ENCODE measurements around the gene ADAMTS2. TPM values are rescaled to one million over a fixed set of nuclear protein-coding genes. Genes with fewer than 3 reads are reported as not detected.
A peak's percentile ranks its signal among the peaks of the same experiment; 100 is the strongest.

ADAMTS2 gene
- total RNA-seq, 1 donor from 2014 or later = 1.2 TPM

- Histone ChIP-seq H3K4me2 (no peak overlapping the region), H3K9ac (no peak overlapping the region), H3K9me3 (ENCODE audit: low read depth) (no peaks in the 10 kb centered on the region), H3K27ac (no peak overlapping the region), H3K4me1 (peaks cover 5% of the 10 kb centered on the region), H3K27me3 (no peaks in the 10 kb centered on the region), H3K4me3 (no peak overlapping the region), H3K79me2 (ENCODE audit: low read depth) (no peaks in the 10 kb centered on the region), H2AFZ (replicated peaks) (no peak overlapping the region), H4K20me1 (ENCODE audit: low read depth) (no peaks in the 10 kb centered on the region), H3F3A (ENCODE audit: low read depth) (no peaks in the 10 kb centered on the region), H3K36me3 (no peaks in the 10 kb centered on the region)
- H3K27ac Mint-ChIP-seq = no peak overlapping the region
- H3K9me3 Mint-ChIP-seq = no peaks in the 10 kb centered on the region
- DNase-seq (ENCODE audit: low spot score) = no peak
- peaks cover 8% of the 10 kb centered on the region for H3K27me3 Mint-ChIP-seq (ENCODE audit: insufficient read depth, low read depth)
- H3K4me3 Mint-ChIP-seq = no peak overlapping the region
- H3K36me3 Mint-ChIP-seq = no peaks in the 10 kb centered on the region
- TF ChIP-seq EZH2phosphoT487 (IDR thresholded peaks at IDR 0.05) (no peak), EZH2 (IDR thresholded peaks at IDR 0.05) (no peak), CTCF (IDR thresholded peaks at IDR 0.05) (peak; percentile 24)
- H3K4me1 Mint-ChIP-seq = peaks cover 27% of the 10 kb centered on the region
These were observed 68.3 kb downstream of the ADAMTS2 start for GRCh38 chr5:179276838-179277395.

GRCh38 chr5:179275941-179276837 lies 69.1 kb downstream of the ADAMTS2 start:
- Histone ChIP-seq H3K4me3 (no peak overlapping the region), H2AFZ (replicated peaks) (no peak overlapping the region), H4K20me1 (ENCODE audit: low read depth) (no peaks in the 10 kb centered on the region), H3K9me3 (ENCODE audit: low read depth) (no peaks in the 10 kb centered on the region), H3K4me1 (peaks cover 5% of the 10 kb centered on the region), H3K4me2 (no peak overlapping the region), H3K27ac (no peak overlapping the region), H3K9ac (no peak overlapping the region), H3F3A (ENCODE audit: low read depth) (no peaks in the 10 kb centered on the region), H3K36me3 (no peaks in the 10 kb centered on the region), H3K27me3 (no peaks in the 10 kb centered on the region), H3K79me2 (ENCODE audit: low read depth) (no peaks in the 10 kb centered on the region)
- Mint-ChIP-seq H3K4me3 (no peak overlapping the region), H3K27me3 (ENCODE audit: insufficient read depth, low read depth) (peaks cover 4% of the 10 kb centered on the region), H3K27ac (no peak overlapping the region), H3K9me3 (no peaks in the 10 kb centered on the region), H3K36me3 (no peaks in the 10 kb centered on the region), H3K4me1 (peaks cover 27% of the 10 kb centered on the region)
- no peak for DNase-seq (ENCODE audit: low spot score)
- TF ChIP-seq EZH2phosphoT487 (IDR thresholded peaks at IDR 0.05) (no peak), CTCF (IDR thresholded peaks at IDR 0.05) (no peak), EZH2 (IDR thresholded peaks at IDR 0.05) (no peak)

- Histone ChIP-seq H3K9ac (no peak overlapping the region), H3K9me3 (ENCODE audit: low read depth) (no peaks in the 10 kb centered on the region), H2AFZ (replicated peaks) (no peak overlapping the region), H3K36me3 (no peaks in the 10 kb centered on the region), H4K20me1 (ENCODE audit: low read depth) (no peaks in the 10 kb centered on the region), H3K79me2 (ENCODE audit: low read depth) (no peaks in the 10 kb centered on the region), H3K4me1 (peaks cover 5% of the 10 kb centered on the region), H3K27me3 (no peaks in the 10 kb centered on the region), H3K4me3 (no peak overlapping the region), H3F3A (ENCODE audit: low read depth) (no peaks in the 10 kb centered on the region), H3K27ac (no peak overlapping the region), H3K4me2 (no peak overlapping the region)
- no peak overlapping the region for H3K4me3 Mint-ChIP-seq
- H3K36me3 Mint-ChIP-seq = no peaks in the 10 kb centered on the region
- no peak for TF ChIP-seq CTCF (IDR thresholded peaks at IDR 0.05)
- DNase-seq (ENCODE audit: low spot score) = no peak
- no peaks in the 10 kb centered on the region for H3K27me3 Mint-ChIP-seq (ENCODE audit: insufficient read depth, low read depth)
- H3K9me3 Mint-ChIP-seq = no peaks in the 10 kb centered on the region
- H3K4me1 Mint-ChIP-seq = peaks cover 27% of the 10 kb centered on the region
- no peak overlapping the region for H3K27ac Mint-ChIP-seq
These were observed 69.8 kb downstream of the ADAMTS2 start for GRCh38 chr5:179275381-179275878.

Measured in neural progenitor cell (in vitro differentiated cells).